Smooth muscle cell of trachea (primary cell): Measurements from ENCODE around the gene SLC16A5. TPM values are rescaled to one million over a fixed set of nuclear protein-coding genes. Genes with fewer than 3 reads are reported as not detected.

Experiments used
- total RNA-seq: library from RNA; depleted of rRNA; stranded (reverse); fragments of >200 nt; gene quantifications from 2 replicates; pipeline ENCODE4 v1.2.1, GENCODE V29; 2014

The SLC16A5 gene, protein sequence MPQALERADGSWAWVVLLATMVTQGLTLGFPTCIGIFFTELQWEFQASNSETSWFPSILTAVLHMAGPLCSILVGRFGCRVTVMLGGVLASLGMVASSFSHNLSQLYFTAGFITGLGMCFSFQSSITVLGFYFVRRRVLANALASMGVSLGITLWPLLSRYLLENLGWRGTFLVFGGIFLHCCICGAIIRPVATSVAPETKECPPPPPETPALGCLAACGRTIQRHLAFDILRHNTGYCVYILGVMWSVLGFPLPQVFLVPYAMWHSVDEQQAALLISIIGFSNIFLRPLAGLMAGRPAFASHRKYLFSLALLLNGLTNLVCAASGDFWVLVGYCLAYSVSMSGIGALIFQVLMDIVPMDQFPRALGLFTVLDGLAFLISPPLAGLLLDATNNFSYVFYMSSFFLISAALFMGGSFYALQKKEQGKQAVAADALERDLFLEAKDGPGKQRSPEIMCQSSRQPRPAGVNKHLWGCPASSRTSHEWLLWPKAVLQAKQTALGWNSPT
- total RNA-seq, result 9.2 and 27.8 TPM in 2 replicates

GRCh38 chr17:75087558-75088453 lies at the start of gene SLC16A5:
Gene SLC16A5 (plus strand): TSS chr17:75087954. CDS start chr17:75093637, 5,683 bp downstream.

GRCh38 chr17:75046407-75047289 lies 41.1 kb upstream of the SLC16A5 start, which contains the start of the genes ATP5PD and KCTD2:
Gene ATP5PD (minus strand): TSS chr17:75046969. CDS start chr17:75042650, 4,319 bp downstream.
Gene KCTD2 (plus strand): TSS chr17:75047225. CDS start chr17:75047251, 26 bp downstream.

GRCh38 chr17:75109407-75110233 lies 21.9 kb downstream of the SLC16A5 start, which contains the start of gene ARMC7:
Gene ARMC7 (plus strand): TSS chr17:75109969. CDS start chr17:75110289, 320 bp downstream.

GRCh38 chr17:75131278-75132017 lies 43.7 kb downstream of the SLC16A5 start, which contains the start of gene NT5C:
Gene NT5C (minus strand): TSS chr17:75131742. CDS start chr17:75131707, 35 bp downstream.

DNA sequence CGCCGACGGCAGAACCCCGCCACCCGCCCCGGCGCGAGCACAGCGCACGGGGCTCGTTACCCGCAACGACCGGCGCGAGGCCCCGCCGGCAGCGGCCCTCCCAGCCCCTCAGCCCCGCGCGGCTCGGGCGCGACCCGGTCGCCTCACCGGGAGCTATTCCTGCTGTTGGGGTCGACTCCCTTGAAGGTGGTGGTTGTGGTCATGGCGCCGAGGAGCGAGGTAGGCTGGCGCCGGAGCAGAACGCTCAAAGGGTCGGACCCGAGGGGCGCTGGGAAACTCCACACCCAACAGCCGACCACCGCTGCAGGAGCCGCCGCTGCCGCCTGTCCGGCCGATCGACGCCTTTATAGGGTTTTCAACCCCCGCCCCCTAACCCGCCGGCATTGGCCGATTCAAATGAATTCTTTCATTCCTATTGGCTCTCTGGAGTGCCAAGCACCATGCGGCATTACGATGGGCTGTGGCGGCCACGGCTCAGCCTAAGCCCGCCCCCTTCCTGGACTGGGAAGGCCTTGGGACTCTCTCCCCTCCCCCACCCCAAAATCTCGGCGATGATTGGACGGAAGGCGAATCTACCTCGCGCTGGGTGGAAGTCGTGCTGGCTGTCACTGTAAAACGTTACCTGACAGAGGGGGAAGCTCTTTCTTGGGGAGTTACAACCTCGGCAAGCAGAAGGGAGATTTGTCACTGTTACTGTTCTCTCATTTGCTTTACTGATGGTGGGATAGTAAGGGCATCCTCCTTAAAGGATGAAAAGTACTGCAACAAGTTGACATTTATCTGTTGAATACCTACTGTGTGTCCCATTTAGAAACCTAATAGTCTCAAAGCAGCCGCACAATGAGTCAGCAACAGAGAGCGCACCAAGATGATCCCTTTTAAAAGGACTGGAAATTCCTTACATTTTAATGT lies 66.7 kb downstream of the SLC16A5 start, which contains the start of gene JPT1:
TSS of gene JPT1 (minus strand) at position 318 of the 912 bp plus-strand sequence. CDS start at position 203, 115 bp downstream.

Other genes with a start within 250 kb of the SLC16A5 start
- under 0.01 and 1.3 TPM in 2 replicates for gene GRIN2C, start 228.1 kb upstream of the SLC16A5 start, total RNA-seq
- gene FDXR, start 215.0 kb upstream of the SLC16A5 start, total RNA-seq, result 42.2 and 121 TPM in 2 replicates
- not detected in 2 replicates for gene FADS6, start 194.3 kb upstream of the SLC16A5 start, total RNA-seq
- gene USH1G, start 164.7 kb upstream of the SLC16A5 start, total RNA-seq, result under 0.01 TPM in 2 replicates
- not detected in 2 replicates for gene OTOP2, start 163.7 kb upstream of the SLC16A5 start, total RNA-seq
- not detected in 2 replicates for gene OTOP3, start 152.1 kb upstream of the SLC16A5 start, total RNA-seq
- 0.29 and 0.66 TPM in 2 replicates for gene HID1, start 115.2 kb upstream of the SLC16A5 start, total RNA-seq
- gene CDR2L, start 100.3 kb upstream of the SLC16A5 start, total RNA-seq, result 12.7 and 21.2 TPM in 2 replicates
- 22.8 and 46.1 TPM in 2 replicates for gene MRPL58, start 75.3 kb upstream of the SLC16A5 start, total RNA-seq
- gene ATP5PD, start 41.0 kb upstream of the SLC16A5 start, total RNA-seq, result 279 and 530 TPM in 2 replicates
- 20.5 and 27.3 TPM in 2 replicates for gene KCTD2, start 40.7 kb upstream of the SLC16A5 start, total RNA-seq
- gene ARMC7, start 22.0 kb downstream of the SLC16A5 start, total RNA-seq, result 2.9 and 5.3 TPM in 2 replicates
- gene NT5C, start 43.8 kb downstream of the SLC16A5 start, total RNA-seq, result 32.1 and 80.4 TPM in 2 replicates
- gene JPT1, start 66.6 kb downstream of the SLC16A5 start, total RNA-seq, result 55.7 and 168 TPM in 2 replicates
- gene SUMO2, start 95.0 kb downstream of the SLC16A5 start, total RNA-seq, result 113 and 134 TPM in 2 replicates
- 18.9 and 35.2 TPM in 2 replicates for gene NUP85, start 117.7 kb downstream of the SLC16A5 start, total RNA-seq
- 16.9 and 18.5 TPM in 2 replicates for gene GGA3, start 173.7 kb downstream of the SLC16A5 start, total RNA-seq
- gene MRPS7, start 173.9 kb downstream of the SLC16A5 start, total RNA-seq, result 41.2 and 49.6 TPM in 2 replicates
- gene MIF4GD, start 183.3 kb downstream of the SLC16A5 start, total RNA-seq, result 5.8 and 6.9 TPM in 2 replicates
- gene SLC25A19, start 201.5 kb downstream of the SLC16A5 start, total RNA-seq, result 5.3 and 5.5 TPM in 2 replicates